Stimulated activated CD4-positive, alpha-beta T cell treated with anti-CD3 and anti-CD28 coated beads, Interleukin-4, amount 100 ng/mL, for 1 hour (primary cell): ENCODE results near the gene GJA8.
"Not testable (repeated sequence)": the region's sequence is repeated elsewhere in the genome, so short reads cannot be mapped to it uniquely, and the experiment has no call there.

Source experiments
- DNase-seq: peaks from one replicate; pipeline ENCODE4 v3.0.0-alpha.2; 2020

Gene GJA8

DNA sequence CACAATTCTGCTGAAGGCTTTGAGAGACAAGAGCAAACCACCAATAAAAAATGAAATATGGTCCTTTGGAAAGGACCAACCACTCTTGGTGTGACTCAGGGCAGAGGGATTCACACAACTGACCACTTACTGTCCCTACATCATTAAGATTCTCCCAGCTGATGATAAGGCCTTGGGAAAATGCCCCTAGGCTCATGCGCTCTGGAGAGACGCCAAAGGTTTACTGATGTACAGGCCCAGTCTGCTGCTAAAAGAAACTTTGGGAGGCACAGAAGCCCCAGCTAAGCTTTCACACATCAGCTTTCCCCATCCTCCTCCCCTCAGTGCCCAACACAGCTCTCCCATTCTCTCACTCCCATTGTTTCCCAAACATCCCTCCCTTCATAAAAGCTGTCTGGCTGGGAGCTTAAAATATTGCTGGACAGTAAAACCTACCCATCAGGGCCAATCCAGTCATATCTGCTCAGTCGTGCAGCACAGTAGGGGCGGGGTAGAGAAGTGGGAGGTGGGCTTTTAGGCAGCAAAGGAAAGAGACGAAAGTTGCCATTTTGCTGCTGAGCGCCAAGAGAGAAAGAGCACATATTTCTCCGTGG lies at the start of gene GJA8:
TSS of gene GJA8 (plus strand) at position 543 of the 593 bp plus-strand sequence. CDS start 5,161 bp downstream, outside the sequence.
- no peak for DNase-seq

DNA sequence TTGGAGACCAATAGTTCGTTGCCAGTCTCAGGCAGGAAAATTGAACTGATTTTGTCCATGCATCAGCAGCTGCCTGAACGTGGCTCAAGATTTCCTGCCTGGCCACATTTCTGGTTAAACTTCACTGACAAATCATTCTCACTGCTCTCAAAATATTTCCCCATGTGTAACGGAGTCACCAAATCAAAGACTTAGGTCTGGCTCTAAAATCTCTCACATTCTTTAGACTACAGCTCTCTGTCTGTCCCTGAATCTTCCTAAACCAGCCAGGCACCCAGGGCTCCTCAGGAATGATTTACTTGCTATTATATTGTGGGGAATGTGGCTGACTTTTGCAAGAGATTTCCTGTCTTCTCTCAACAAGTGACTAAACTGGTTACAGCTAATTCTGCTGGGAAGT lies 49.2 kb upstream of the GJA8 start:
- no peak for DNase-seq

DNA sequence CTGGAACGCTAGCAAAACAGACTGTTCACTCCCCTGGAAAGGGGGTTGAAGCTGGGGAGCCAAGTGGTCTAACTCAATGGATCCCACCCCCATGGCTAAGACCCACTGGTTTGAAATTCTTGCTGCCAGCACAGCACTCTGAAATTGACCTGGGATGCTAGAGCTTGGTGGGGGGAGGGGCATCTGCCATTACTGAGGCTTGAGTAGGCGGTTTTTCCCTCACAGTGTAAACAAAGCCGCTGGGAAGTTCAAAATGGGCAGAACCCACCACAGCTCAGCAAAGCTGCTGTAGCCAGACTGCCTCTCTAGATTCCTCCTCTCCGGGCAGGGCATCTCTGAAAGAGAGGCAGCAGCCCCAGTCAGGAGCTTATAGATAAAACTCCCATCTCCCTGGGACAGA lies 47.6 kb upstream of the GJA8 start:
- DNase-seq = not testable (repeated sequence)

DNA sequence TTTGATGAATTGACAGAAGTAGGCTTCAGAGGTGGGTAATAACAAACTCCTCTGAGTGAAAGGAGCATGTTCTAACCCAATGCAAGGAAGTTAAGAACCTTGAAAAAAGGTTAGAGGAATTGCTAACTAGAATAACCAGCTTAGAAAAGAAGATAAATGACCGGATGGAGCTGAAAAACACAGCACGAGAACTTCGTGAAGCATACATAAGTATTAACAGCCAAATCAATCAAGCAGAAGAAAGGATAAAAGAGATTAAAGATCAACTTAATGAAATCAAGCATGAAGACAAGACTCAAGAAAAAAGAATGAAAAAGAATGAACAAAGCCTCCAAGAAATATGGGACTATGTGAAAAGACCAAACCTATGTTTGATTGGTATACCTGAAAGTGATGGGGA lies 46.6 kb upstream of the GJA8 start:
- not testable (repeated sequence) for DNase-seq

DNA sequence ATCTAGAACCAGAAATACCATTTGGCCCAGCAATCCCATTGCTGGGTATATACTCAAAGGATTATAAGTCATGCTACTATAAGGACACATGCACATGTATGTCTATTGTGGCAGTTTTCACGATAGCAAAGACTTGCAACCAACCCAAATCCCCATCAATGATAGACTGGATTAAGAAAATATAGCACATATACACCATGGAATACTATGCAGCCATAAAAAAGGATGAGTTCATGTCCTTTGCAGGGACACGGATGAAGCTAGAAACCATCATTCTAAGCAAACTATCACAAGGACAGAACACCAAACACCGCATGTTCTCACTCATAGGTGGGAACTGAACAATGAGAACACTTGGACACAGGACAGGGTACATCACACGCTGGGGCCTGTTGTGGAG lies 35.4 kb upstream of the GJA8 start:
- DNase-seq = not testable (repeated sequence)

DNA sequence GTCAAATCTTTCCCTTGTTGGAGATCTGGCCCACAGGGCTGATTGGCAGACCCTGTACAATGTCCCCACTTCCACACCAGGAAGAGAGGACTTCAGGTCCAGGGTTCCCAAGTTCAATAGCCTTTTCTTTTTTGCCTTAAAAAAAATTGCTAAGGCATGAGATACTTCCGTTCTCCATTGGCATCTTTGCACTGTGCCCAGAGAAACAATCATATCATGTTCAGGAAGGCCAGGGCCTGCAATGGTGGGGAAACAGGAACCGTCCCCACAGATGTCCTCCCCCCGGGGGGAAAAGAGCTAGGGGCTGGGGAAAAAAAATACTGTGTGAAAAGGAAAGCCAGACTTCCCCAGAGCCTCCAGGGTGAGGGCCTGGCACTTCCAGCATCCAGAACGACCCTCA lies 24.6 kb upstream of the GJA8 start:
- no peak for DNase-seq

DNA sequence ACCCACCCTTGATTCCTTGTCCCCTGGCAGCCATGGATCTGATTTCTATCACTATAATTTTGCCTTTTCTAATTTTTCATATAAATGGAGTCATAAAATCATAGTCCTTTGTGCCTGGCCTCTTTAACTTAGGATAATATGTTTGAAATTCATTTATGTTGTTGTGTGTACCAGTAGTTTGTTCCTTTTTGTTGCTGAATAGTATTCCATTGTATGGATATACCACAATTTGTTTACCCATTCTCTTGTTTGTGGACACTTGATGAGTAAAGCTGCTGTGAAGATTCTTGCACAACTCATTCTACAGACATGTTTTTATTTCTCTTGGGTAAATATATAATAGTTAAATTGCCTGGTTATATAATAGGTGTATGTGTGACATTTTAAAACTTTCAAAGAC lies 22.7 kb upstream of the GJA8 start:
- no peak for DNase-seq

DNA sequence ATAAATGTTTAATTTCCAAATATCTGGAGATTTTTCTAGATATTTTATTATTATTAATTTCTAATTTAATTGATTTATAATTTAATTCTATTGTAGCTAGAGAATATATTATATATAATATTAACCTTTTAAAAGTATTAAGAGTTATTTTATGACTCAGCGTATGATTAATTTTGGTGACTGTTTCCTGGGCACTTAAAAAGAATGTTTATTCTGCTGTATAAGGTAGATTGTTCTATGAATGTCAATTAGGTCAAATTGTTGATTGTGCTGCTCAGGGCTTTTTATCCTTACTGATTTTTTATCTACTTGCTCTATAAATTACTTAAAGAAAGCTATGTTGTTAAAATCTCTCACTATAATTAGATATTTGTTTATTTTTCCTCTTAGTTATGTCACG lies 20.1 kb upstream of the GJA8 start:
- no peak for DNase-seq

DNA sequence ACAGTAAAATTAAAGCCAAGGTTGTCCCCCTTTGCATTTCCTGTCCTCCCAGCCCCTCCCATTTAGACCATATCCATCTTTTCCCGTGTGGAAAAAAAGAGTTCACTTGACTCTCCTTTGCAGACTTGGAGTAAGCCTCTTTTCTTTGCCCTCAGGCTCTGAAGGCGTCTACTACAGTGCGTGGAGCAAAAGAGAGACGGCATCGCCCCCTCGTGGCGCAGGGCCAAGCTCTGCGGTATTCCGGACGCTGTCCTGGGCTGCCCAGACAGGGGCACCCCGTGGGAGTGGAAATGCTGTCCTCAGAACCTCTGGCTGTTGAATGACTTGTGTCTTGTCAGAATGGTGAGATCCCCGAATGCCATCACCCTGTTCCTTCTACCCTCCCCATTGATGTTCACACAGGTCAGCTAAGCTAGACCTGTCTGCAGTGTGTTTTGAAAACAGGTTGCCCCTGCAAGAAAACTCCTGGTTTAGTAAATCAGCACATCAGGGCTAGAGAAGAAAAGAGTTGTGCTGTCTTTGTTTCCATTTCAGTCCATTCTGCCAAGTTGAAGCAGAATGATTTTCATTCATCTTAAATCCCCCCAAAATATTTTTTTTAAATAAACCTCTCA lies 12.3 kb upstream of the GJA8 start:
- DNase-seq = peak; percentile 67

DNA sequence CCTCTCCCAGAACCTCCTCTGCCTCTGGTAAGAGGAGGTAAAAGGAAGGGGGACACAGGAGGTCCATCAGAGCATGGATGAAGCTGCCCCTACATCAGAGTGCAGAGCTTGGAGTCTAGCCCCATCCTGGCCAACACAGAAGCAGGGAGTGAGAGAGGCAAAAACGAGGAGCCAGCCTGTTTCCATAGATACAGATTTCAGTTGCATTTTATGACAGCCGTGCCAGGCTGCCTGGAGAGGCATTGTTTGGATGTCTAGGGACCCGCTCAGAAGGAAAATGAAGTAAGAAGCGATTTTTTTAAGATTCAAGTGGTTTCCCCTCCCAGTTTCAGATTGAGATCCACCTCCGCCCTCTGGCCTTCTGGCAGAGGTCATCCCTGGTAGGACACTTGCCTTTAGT lies 11.5 kb upstream of the GJA8 start:
- DNase-seq = no peak

DNA sequence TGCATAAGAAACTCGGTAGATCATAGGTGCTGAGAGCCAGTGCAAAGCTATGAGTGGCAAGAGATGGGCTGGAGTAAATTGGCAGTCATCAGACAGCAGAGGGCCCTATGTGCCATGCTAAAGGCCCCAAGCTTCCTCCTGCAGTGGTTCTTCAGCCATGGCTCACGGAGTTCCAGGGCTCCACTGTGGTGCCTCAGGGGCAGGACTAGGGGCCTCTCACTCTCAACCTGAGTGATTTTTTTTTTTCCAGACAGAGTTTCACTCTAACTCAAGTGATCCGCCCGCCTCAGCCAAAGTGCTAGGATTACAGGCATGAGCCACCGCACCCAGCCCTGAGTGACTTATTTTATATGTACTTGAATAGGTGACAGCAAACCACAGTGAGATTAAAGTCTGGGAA lies 10.4 kb upstream of the GJA8 start:
- no peak for DNase-seq

DNA sequence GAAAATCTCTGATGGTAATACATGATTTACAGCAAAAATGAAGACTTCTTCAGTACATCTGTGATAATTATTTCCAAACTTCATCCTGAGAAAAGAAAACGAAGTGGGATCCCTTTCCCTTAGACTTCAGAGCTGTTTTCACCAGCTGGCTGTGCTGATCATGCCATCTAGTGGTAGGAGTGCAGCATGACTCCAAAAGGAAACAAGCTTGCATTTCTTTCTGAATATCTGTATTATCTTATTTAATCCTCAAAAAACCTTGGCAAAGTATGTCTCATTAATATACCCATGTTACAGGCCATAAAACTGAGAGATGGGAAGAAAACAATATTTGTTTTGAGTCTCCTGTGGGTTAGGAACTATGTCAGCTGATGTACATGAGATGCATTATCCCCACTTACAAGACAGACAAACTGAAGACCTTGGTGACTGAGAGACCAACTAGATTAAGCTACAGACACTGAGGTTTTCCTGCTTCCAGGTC lies 9.8 kb upstream of the GJA8 start:
- DNase-seq = no peak

DNA sequence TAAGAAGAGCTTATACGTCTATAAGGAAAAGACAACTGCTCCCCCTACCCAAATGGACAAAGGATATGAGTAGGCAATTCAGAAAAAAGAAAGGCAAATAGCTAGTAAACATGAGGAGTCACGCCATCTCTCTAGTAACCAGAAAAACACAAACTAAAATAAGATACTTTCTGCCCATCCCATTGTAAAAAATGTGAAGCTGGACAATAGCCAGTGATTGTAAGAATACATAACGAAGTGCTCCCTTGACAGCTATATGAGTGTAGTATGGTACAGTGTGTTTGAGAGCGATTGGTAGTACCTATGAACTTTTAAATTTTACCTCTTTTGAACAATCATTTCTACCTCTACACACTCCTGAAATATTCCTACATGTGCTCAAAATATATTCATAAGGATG lies 7.5 kb upstream of the GJA8 start:
- no peak for DNase-seq

DNA sequence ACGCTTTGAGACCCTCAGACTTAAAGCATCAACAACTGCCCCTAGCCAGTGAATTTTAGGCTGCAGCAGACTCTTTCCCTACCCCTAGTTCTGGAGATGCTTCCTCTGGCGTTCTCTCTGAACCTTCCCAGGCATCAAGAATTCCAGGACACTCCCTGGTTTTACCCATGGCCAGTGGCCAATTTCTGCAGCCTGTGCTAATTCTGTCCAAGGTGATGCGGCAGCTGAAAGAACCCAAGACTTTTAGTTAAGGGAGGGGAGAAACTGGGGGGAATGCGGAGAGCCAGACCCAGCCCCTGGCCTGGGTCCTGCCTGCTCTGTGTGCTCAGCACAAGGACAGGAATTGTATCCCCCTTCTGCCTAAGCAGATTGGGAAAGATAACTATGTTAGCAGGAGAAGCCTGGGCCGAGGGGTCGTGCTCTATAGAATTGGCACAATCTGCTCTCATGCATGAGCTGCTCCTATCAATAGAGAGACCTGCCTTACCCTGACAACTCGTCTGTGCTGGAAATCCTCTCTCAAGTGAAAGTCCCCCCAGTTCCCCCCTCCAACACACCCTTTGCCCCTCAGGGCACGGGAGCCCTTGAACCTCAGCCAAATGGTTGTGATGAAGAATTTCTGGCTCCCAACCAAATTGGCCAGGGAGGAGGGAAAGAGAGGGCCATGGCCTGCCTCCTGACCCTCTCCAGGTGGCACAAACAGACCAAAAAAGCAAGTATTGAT lies 5.4 kb upstream of the GJA8 start:
- DNase-seq = no peak

DNA sequence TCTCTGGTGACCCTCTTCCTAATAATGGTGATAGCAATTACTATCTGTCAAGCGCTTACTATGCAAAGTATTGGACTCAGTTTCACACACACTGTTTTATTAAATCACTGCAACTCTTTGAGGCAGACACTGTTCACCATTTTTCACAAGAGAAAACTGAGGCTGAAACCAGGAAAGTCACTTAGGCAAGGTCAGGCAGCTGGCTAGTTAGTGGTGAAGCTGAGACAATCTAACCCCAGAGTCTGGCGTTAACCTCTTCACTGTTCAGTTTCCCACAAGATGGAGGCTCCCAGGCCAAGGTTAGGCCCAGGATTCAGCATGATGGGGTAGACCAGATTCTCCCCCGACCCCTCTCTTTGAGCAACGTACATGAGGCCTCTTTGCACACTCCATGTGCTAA lies 4.8 kb upstream of the GJA8 start:
- DNase-seq = no peak

DNA sequence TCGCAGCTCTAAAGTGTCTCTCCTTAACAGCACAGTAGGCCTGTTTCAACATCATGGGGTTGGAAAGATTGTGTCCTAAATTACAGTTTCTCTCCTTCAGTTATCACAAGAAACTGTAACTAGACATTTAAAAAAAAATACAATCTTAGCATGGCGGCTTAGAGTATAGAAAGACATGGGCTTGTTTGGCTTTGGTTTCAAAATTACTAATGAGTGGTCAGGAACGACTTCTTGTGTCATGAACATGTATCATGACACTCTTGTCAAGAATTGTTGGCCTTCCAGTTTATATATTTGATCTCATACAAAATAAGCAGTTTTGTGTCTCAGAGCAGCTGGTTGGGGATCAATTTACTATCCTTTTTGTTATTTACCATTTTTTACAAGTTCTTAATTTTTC lies 2.1 kb downstream of the GJA8 start:
- DNase-seq = no peak

DNA sequence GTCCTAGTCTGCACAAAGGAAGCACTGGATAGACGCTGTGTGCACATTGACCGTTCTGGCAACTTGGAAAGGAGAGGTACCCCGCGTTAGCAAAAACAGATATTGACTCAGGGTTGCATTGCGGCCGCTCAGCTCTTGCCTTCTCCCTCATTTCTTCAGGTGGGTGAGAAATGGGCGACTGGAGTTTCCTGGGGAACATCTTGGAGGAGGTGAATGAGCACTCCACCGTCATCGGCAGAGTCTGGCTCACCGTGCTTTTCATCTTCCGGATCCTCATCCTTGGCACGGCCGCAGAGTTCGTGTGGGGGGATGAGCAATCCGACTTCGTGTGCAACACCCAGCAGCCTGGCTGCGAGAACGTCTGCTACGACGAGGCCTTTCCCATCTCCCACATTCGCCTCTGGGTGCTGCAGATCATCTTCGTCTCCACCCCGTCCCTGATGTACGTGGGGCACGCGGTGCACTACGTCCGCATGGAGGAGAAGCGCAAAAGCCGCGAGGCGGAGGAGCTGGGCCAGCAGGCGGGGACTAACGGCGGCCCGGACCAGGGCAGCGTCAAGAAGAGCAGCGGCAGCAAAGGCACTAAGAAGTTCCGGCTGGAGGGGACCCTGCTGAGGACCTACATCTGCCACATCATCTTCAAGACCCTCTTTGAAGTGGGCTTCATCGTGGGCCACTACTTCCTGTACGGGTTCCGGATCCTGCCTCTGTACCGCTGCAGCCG lies 5.4 kb downstream of the GJA8 start:
- no peak for DNase-seq

DNA sequence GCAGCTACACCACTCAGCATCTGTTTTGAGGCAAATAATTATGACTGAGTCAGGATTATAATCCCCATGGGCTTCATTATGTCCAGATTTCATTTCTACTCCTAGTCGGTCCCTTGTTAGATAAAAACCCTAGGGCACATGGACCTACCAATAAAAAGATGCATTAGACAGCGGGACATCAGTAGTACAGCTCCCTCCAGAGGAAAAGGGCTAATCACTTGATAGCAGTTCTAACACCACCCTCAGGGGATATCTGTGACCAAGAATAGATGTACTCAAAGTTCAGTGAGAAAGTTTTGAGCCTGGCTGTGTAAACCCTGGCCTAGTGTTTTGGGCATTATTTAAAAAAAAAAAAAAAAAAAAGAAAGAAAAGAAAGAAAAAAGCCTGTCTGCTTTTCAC lies 10.0 kb downstream of the GJA8 start:
- no peak for DNase-seq

DNA sequence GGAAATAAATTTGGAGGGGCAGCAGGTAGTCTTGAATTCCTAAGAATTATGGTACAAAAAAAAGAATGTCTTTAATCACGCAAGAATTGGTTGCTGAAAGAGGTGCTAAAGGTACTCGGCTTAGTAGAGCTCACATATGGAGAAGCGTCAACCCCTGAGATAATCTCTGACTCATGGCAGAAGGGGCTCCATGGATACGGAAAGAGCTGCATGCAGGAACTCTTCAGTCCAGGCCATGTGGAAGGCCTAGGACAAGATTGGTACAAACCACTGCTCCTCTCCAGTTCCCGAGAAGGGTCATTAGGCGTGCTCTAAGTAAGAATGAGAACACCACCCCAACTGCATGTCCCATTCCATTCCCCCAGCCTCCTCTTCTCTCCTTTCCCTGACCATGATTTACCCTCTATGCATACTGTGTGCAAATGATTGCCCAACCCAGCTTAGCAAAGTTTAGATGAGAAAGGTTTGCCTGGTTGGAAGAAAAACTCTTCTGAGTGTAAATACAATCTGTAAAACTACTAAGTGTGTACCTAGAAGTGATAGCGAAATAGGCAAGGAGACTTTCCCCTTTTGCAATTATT lies 10.9 kb downstream of the GJA8 start:
- no peak for DNase-seq

DNA sequence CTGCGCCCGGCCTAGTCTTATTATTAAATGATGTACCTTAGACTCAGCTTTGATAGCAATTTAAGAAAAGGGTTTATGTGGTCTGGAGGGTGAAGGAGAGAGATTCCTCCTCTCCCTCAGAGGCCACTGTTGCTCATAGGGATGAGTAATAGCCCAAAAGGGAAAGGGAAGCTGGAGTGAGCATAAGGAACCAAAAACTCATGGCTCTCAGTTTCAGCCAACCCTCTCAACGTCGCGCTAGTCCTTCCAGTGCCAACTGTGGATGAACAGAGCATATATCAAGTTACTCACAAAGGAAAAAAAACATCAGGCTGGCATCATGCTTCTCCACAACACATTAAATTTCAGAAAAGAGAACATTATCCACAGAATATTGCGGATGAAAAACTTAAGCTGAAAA lies 17.3 kb downstream of the GJA8 start:
- no peak for DNase-seq

DNA sequence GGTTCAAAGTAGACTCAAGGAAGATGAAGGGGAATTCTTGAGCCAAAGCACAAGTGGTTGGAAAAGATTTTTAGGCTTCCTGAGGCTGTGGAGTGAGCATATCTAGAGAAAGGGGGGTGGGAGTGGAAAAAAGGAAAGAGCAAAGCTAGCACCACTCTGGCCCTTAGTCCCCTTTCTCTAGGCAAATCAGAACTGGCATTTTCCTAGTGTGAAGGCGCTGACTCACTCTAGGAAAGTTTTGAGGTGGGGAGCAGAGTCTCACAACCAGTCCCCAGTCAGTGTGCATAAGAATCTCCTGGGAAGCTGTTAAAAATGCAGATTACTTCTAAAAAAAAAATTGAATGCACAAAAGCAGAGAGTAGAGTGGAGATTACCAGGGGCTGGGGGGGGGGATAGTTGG lies 22.2 kb downstream of the GJA8 start:
- DNase-seq = no peak

DNA sequence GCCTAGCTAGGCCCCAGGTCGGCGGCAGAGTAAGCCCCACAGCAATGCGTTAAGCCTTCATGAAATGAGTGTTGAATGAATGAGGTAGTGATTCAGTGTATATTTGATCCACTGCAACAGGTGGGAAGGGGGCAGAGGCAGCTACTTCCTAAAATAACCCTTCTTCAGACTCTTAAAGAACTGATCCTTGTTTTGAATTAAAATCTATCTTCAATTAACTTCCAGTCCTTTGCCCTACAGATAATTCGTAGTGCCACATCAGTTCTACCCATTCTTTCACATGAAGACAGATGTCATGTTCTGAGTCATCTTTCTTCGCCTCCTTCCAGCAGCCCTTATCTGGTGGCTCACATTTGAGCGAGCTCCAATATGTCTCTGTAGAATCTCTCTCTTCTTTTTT lies 24.6 kb downstream of the GJA8 start:
- not testable (repeated sequence) for DNase-seq

DNA sequence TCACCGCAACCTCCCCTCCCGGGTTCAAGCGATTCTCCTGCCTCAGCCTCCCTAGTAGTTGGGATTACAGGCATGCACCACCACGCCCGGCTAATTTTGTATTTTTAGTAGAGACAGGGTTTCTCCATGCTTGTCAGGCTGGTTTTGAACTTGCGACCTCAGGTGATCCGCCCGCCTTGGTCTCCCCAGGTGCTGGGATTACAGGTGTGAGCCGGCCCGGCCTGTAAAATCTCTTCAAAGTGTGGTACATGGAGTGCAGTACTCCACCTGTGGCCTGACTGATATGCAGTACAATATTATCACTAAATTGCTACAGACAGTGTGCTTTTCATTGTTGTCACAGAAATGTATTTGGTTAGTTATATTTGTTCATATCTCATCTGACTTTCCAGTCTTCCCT lies 25.1 kb downstream of the GJA8 start:
- not testable (repeated sequence) for DNase-seq
